ENCODE measurements around the gene LRRC4C.
"Not testable (repeated sequence)": the region's sequence is repeated elsewhere in the genome, so short reads cannot be mapped to it uniquely, and the experiment has no call there.

Gene LRRC4C

DNA sequence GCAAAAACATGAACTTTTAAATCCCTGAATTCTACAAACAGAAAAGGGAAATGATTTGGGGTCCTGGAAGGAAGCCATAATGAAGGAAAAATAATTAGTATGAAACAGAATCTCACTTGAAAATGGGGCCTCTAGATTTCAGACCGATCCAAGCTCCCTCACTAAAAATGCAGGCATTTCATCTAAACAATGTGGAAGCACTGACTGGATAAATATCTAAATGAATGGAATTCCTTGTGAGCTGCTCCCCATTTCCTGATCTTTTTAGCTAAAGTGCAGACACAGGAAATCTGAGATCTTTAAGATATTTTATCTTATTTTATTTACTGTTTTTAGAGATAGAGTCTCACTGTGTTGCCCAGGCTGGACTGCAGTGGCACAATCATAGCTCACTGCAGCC is 1255.8 kb downstream of the LRRC4C start:
- ATAC-seq = no peak

DNA sequence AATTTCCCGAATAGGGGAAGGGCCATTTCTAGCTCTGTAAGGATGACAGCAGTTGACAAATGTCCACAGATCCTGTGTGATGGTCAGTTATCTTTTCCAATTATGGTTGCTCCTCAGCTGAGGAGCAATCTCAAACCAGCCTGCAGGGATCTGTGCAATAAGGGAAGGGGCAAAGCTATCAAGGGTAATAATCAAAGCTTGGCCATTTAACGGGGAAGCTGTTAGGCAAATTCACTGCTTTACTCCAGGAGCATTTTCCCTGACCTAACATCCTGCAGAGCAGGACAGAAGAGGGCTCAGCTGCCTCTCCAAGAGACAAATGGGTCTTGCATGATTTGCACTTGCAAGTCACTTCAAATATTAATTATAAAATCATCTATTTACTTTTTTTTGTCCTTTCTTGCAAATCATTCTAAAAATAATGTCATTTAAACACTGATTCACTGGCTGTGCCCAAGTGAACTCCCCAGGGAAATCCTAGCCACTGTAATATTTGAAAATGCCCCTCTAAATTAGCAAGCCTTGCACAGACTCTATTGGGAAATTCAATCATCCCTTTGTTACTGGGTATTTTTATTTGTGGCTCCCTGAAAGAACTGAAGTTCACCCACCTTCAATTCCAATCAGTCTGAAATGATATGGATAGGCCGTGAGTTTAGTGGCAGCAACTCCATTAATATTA is 1256.7 kb downstream of the LRRC4C start:
- ATAC-seq = no peak

DNA sequence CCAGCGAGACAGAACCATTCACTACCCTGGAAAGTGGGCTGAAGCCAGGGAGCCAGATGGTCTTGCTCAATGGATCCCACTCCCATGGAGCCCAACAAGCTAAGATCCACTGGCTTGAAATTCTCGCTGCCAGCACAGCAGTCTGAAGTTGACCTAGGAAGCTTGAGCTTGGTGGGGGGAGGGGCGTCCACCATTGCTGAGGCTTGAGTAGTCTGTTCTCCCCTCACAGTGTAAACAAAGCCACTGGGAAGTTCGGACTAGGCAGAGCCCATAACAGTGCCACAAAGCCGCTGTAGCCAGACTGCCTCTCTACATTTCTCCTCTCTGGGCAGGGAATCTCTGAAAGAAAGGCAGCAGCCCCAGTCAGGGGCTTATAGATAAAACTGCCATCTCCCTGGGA is 1266.9 kb downstream of the LRRC4C start:
- ATAC-seq = not testable (repeated sequence)

DNA sequence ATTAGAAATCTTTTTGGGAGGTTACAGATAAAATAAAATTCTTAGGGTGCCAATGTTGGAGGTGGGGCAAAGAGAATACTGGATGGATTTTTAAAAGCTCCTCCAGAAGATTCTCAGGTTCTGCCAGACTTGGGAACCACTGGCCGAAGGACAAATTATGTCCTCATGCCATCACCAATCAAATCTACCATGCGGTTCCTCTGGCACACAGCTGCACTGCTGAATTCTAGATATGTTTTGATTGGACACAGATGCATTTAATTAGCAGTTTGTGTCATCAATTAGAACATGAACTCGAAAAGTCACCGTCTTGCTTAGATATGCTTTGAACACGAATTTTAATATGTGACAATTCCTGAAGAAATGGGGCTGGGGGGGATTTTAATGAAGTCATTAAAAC is 1269.2 kb downstream of the LRRC4C start:
- ATAC-seq = no peak

DNA sequence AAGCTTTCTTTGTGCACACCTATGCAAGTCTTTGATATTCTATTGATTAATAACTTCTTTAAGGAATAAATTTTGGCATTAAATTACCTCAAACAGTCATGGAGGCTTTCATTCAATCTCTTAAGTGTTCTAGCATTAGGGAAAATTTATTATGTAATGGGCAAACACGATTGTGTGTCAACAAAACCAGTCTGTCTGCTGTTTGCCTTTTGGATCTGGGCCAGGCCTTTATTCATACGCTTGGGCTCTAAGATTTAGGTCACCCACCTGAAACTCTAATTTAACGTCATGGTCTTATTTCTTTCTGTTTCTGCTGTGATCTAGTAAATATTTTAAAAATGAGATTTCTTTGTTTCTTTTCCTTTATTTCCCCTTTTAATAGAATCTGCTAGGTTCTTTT is 1270.6 kb downstream of the LRRC4C start:
- no peak for ATAC-seq

DNA sequence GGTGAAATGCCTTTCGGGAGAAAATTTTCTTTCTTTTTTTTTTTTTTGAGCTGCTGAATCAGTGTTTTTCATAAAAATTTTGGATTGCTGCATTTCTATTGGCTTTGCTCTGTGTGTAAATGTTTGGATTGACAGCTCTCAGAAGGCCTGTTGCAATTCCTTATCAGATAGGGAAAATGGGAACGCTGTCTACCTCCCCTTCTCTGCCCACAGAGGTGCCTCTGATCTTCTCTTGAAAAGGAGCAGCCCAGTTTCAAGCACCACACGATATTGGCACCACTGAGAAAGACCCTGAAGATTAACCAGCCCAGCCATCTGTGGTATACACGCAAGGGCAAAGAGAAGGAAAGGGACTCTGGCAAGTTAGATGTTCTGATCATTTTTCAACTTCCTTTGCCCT is 1272.2 kb downstream of the LRRC4C start:
- no peak for ATAC-seq

DNA sequence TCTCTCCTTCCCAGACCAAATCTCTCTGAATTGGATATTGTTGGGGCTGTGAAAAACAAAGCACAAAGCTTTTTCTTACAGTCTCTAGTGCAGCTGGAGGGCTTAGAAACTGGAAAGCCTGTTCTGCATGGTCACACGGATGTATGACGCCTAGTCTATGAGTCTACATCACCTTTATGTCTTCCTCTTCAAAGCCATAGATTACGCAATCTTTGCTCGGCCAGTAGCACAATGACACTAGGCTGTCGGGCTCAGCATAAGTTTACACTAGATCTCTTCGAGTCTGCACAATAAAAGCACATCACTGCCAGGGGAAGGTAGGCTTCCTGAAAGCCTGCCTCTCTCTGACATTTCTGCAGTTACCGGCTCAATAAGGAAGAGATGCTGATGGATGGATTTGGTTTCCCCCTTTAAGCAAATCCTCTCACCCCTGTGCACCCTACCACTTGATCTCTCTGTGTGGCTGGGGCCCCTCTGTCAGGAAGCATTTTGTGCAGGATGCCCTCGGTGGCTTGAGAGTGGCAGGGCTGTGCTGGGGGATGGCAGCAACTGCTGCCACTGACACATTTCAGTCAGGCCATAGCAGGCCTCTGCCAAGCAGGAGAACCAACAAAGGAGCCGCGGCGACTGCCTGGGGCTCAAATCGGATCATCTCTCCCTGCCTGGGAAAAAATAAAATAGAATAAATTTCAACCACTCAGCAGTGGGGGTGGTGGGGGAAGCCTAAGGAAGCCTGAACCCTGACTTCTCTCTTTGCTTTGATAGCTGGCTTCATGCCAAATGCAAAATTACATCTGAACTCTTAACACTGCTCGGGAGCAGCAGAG is 1272.8 kb downstream of the LRRC4C start:
- no peak for ATAC-seq

DNA sequence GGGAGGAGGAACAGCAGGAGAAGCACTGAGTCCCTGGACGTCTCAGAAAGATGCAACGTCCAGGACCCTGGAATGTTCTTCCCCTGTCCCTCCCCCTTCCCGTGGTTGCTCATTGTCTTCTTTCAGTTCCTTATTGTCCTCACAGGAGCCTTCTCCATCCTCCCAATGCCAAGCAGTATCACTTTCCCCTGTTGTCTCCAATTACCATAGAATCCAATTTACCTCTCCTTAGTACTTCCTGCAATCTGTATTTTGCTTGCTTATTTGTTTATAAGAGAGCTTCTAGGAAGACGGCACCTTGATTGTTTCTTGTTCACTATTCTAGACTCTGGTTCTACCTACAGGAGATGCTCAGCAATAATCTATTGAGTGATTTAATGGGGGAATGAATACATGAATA is 1273.7 kb downstream of the LRRC4C start:
- ATAC-seq = no peak

DNA sequence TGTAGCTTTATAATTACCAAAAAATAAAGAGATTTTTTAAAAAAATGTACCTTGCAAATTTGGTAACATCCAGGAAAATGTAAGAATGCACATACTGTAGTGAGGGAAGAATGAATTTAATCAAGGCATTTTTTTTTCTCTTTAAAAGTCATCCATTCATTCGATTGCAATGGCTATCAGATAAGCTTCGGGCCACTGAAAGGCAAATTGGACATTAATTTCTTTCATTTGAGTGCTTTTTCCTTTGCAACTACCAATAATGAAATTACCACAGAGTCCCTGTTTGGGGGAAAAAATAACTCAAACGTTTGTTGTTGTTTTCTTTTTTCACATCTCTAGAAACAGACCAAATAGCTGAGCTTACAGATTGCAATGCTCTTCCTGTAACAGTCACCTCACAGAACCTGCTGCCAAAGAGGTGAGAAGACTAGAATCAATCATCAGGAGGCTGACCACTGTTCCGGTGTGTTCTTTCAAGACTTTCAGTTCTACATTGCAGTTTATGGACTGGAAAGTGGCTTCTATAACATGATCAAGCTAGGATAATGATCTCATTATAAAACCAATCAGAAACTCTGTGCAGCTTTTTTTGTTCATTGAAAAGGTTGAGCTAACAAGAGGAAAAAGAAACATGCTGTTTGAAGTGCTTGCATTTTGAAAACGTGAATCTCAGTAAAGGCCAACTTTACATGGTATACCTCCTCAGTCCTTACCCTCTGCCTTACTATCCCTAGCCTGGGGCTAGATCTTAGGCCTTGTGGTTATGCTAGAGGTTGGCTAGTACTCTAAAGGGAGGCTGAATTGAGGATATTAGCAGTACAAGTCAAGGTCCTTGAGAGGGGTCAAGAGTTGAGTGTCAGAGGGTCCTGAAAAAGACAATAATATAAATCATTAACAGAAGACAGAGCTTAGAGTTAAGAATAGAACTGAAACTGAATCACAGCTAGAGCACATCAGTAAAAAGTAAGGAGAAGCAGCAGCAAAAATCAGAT is 1276.1 kb downstream of the LRRC4C start:
- ATAC-seq = no peak

DNA sequence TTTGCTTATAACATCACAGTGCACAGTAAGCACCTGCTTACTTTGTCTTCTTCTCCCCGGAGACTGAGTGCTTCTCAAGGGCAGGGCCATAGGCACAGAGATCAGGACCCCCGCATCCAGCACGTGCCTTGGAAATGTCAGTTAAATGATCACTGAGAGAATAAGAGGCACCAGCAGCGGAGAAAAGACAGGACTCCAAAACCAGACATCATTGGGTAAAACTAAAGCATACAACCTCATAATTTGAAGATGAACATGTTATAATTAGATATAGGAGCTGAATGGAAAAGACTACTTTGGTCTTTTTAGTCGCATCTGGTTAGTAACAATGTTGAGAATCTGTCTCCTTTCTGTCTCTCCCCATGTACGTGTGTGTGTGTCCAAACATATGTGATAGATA is 1279.9 kb downstream of the LRRC4C start:
- no peak for ATAC-seq

DNA sequence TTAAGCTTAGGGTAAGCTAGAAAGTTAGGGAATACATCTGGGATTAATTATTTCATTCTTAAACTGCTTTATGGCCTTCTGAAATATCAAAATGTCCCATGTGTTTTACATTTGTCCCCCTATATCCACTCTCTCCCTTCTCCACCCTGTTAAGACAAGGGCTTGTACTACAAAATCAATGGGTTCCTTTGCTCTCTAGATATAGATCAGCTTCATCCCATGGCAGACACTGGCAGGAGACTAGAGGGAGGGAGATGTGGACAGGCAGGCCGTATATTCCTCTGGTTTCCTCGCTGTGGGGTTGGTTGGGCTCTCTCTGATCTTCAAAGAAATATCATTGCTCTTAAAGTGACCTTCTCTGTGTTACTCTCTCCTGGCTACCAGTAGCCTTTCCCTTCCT is 1281.0 kb downstream of the LRRC4C start:
- no peak for ATAC-seq

DNA sequence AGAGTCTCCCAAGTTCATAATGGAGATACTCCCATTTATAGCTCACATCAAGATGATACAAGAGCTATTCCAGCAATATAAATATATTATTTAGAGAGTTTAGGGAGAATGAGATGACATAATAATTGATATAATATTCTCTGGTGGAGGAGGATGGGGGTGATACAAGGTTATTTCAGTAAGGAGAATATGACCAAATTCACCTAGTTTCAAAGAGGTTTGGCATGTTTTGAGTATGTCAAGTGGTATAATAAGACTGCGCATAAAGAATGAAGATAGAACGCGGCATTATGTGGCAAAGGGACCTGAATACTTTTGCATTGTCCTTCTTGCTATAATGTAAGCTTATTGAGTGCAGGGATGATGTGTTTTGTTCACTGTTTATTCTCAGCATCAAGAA is 1283.5 kb downstream of the LRRC4C start:
- no peak for ATAC-seq

DNA sequence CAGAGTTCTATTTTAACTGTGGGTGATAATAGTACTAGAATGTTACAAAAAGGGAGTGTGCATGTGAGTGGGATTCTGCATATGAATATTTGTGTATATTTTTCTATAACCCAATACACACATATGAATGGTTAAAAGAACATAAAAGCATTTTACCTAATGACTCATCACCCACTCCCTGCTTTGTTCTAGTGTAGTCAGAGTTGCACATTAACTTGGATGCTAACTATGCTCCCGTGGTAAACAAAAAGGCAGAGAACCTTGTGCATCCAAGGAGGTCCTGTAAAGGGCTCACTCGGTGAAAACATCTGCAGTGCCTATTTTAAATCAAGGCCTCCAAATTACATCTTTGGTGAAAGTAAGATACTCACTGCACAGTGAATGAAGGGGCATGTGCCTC is 1289.4 kb downstream of the LRRC4C start:
- ATAC-seq = no peak

DNA sequence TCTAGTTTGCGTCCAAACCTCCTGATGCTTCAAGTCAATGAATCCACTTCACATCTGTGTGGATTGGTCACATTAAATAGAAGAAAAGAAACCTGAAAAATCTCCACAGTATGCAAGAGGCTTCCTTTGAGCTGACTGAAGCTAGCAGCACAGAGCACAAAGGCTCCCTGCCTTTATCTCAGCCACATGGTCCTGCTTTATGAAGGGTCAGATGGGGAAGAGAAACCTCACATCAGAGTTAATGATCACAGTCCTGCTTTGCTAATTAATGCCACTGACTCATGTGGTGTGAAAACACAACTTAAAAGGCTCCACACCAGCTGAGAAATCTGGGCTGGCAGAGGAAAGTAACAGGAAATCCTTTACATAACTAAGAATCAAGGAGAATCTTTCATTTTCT is 1291.0 kb downstream of the LRRC4C start:
- no peak for ATAC-seq

DNA sequence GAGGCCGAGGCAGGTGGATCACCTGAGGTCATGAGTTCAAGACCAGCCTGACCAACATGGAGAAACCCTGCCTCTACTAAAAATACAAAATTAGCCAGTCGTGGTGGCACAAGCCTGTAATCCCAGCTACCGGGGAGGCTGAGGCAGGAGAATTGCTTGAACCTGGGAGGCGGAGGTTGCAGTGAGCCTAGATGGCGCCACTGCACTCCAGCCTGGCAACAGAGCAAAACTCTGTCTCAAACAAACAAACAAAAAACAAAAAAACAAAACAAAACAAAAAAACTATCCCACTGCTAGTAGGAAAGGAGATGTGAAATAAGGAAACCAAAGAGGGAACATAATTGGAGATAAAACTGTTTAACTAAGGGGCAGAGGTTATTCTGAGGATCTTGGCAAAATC is 1291.6 kb downstream of the LRRC4C start:
- ATAC-seq = not testable (repeated sequence)

DNA sequence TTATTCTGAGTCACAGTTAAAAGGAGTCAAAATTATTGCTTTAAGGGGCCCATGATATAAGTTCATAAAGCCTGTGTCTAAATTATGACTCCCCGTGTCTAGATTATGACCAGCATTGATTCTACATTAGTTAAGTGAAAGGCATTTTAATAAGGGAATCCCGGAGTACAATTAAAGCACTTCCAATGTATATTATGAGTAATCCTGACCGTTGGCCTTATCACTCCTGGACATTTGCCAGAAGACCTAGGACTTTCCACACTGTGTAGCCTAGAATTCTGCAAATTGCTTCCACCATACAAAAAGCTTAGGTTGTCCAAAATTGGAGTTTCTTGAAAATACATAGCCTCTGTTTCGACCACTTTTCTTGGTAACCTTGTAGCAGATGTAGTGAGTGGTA is 1292.6 kb downstream of the LRRC4C start:
- ATAC-seq = no peak

DNA sequence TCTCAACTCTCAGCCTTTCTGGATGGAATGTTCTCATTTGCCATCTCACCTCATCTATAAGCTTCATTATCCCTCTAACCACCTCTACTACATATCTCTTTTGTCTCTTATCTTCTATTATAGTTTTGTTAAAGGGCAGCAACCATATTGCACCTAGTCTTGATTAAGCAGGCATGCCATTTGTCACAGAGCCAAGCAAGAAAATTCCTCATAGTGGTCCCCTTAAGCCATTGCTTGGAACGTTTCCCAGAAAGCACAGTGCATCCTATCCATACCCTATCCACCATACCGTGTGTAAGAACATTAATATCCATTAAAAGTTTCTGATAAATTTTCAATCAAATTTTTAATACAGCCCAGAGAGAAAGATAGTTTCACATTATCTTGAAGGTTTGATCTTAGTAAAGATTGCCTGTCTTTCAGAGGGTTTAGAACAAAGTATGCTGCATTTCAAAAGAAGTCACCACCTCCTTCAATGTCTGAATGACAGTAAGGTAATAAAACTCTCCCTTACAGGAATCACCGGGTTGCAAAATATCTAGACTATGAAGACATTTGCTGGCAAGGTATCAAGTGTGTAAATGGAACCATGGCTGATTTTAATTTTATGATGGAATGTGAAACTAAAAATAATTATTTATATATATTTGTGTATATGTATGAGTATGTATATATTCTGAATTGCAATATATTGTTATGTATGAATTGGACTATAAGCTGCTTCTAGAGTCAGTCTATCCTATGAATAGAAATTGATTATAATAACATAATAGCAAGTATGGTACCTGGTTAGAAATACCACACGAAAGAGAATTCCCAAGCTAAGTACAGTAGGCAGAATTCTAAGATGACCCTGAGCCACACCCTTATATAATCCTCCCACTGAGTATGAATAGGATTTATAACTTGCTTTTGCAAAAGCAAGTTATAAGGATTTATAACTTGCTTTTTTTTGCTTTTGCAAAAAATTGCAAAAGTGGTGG is 1296.3 kb downstream of the LRRC4C start:
- ATAC-seq = no peak

DNA sequence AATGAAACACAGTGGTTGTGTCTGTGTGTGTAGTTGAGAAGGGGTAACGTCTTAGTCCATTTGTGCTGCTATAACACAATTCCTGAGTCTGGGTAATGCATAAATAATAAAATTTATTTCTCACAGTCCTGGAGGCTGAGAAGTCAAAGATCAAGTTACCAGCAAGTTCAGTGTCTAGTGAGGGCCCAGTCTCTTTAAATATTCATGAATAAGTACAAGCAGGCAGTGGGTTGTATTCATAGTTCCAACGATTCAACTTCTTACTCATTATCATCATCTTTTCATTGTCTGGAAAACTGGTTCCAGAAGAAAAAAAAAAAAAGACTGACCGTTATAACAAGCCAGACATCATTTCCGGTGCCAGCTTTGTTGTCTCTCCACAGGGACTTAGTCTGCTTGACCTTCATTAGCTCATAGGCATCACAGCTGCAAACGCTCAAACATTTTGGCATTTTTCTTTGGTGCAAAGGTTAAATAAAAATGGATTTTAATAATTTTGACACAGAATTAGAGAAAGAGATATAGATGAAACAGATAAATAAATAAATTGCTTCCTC is 1297.5 kb downstream of the LRRC4C start:
- ATAC-seq = no peak

DNA sequence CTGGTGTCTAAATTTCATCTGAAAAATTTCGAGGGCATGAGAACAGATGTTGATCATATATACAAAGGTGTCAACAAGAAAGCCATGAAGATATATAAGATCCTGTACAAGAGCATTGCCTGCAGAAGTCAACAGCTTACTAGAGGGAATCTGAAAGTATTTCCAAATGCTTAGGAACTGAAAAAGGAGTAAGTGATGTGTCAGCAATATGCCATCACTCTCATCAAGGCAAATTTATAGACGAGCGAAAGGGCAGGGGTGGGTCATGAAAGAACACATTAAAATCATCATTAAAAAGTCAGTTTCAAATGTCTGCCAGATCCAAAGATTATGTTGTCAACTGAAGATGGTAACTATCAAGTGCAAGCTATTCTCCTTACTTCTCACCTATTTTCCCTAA is 1299.0 kb downstream of the LRRC4C start:
- ATAC-seq = no peak

DNA sequence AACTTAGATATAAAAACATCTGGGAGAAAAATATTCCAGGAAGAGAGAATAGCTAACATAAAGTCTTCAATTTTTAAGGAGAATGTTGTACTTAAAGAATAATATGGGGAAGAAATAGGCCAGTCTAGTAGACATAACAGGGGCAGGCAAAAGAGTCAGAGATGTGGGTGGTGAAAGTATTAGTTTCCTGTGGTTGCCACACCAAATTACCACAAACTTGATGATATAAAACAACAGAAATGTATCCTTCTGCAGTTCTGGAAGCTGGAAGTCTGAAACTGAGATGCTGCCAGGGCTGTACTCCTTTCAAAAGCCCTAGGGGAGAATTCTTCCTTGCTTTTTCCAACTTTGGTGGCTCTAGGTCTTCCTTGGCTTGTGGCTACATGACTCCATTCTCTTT is 1309.7 kb downstream of the LRRC4C start:
- ATAC-seq = no peak

DNA sequence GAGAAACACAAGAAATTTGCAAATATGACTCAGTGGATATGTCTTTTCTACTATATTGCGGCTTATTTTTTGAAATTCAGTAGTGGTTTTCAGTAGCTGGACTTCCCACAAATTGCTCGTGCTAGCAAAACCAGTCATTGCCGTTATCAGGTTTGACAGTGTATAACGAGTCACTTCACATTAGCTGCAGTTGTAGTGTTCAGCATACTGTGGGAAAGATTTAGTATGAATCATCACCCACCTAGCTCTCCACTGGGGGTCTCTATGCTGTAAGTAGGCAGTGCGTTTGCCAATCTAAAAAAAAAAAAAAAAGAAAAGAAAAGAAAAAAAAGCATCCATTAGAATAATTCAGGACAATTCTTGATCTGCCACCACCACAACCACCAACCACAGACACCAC is 1318.9 kb downstream of the LRRC4C start:
- ATAC-seq = no peak

DNA sequence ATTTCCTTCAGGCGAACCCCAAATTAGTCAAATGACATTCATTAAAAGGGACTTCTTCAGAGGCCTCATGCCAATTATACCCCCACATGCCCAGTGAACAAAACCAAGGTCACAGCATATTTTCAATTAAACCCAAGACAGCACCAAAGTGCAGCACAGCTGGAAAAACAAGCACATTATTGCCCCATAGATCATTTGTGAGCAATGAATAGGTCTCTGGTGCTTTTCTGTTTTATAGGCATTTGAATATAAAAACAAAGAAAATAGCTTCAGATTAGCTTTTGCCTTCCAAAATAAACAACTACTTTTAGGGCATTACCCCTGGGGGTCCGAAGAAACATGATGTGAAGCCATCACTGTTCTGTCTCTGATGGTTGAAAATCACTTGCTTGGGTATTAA is 1319.9 kb downstream of the LRRC4C start:
- no peak for ATAC-seq

All from activated CD4-positive, CD25-positive, alpha-beta regulatory T cell treated with anti-CD3 and anti-CD28 coated beads, Interleukin-2, amount 50 U/mL, for 24 hours (primary cell).